ENCODE results near the gene B4GALT3. TPM values are rescaled to one million over a fixed set of nuclear protein-coding genes. Genes with fewer than 3 reads are reported as not detected.
A peak's percentile ranks its signal among the peaks of the same experiment; 100 is the strongest.

B4GALT3 gene
- polyA plus RNA-seq, 1 donor from 2014 or later, result 43.7 TPM

DNA sequence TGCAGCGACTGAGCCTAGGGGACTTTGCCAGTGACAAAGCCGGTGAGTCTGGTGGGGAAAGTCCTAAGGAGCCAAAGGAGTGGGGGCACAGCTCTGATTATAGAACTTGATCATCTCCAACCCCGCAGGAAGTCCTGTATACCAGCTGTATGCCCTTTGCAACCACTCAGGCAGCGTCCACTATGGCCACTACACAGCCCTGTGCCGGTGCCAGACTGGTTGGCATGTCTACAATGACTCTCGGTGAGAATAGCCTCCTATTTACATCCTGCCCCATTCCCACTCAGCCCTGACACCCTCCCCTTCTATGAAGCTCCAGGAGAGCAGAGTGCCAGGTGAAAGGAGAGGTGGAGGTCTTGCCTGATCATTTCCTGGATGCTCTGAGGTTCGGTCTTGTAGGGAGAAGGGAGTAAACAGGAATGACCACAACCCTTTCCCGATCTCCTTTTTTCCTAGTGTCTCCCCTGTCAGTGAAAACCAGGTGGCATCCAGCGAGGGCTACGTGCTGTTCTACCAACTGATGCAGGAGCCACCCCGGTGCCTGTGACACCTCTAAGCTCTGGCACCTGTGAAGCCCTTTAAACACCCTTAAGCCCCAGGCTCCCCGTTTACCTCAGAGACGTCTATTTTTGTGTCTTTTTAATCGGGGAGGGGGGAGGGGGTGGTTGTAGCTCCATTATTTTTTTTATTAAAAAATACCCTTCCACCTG lies 12.3 kb downstream of the B4GALT3 start:
- H3K36me3 ChIP-seq (ENCODE audit: insufficient read depth, low read length), result no peaks in the 10 kb centered on the region
- H3K27me3 ChIP-seq (ENCODE audit: insufficient read depth, low read depth, low read length), result no peaks in the 10 kb centered on the region
- peak overlapping the region; percentile 96 for H3K4me3 ChIP-seq (ENCODE audit: low read length)
- H3K9me2 ChIP-seq (ENCODE audit: insufficient read depth, low read length), result no peaks in the 10 kb centered on the region
- peak overlapping the region; percentile 72 for H3K4me2 ChIP-seq (ENCODE audit: low read length)
- no peaks in the 10 kb centered on the region for H4K20me1 ChIP-seq (ENCODE audit: insufficient read depth)
- peak overlapping the region; percentile 79 for H3K9ac ChIP-seq (ENCODE audit: low read length)
- H3F3A ChIP-seq (ENCODE audit: insufficient read depth, low read length, poor library complexity, severe bottlenecking), result no peaks in the 10 kb centered on the region
- H3K79me2 ChIP-seq (replicated peaks; ENCODE audit: insufficient read depth, low read length), result peaks cover 7% of the 10 kb centered on the region
- no peaks in the 10 kb centered on the region for H3K9me3 ChIP-seq (ENCODE audit: low read length)
- no peak for TF ChIP-seq POLR2AphosphoS5 (IDR thresholded peaks at IDR 0.05)
- TF ChIP-seq MXI1 (conservative IDR thresholded peaks at IDR 0.05; ENCODE audit: poor library complexity, severe bottlenecking), result no peak
- TF ChIP-seq EP300 (conservative IDR thresholded peaks at IDR 0.05; ENCODE audit: poor library complexity, severe bottlenecking), result no peak
- TF ChIP-seq REST (IDR thresholded peaks at IDR 0.05; ENCODE audit: borderline replicate concordance), result no peak
- no peak for TF ChIP-seq EZH2 (IDR thresholded peaks at IDR 0.05; ENCODE audit: borderline replicate concordance, insufficient read depth, low read length, poor library complexity, severe bottlenecking)
- no peak for TF ChIP-seq TAF1 (IDR thresholded peaks at IDR 0.05; ENCODE audit: low read depth)
- TF ChIP-seq SMC3 (conservative IDR thresholded peaks at IDR 0.05; ENCODE audit: poor library complexity), result no peak
- TF ChIP-seq CTCF (IDR thresholded peaks at IDR 0.05; ENCODE audit: poor library complexity, severe bottlenecking), result no peak
- TF ChIP-seq RAD21 (conservative IDR thresholded peaks at IDR 0.05), result no peak
- H3K27ac ChIP-seq (ENCODE audit: low read length), result peak overlapping the region; percentile 84
- H2AFZ ChIP-seq (ENCODE audit: low read depth, low read length), result no peak overlapping the region

DNA sequence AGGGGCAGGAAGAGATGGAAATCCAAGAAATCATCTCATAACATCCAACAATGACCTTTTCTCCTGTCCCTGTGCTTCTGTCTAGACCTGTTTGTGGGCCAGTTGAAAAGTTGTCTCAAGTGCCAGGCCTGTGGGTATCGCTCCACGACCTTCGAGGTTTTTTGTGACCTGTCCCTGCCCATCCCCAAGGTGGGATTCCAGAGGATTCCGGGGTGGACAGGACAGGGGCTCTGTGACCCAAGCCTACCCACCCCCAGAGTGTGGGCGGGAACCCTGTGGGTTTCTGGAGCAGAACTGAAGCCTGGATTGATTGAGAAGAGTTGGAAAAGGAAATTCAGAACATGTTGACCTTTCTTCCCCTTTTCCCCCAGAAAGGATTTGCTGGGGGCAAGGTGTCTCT lies 13.5 kb downstream of the B4GALT3 start:
- H3K27me3 ChIP-seq (ENCODE audit: insufficient read depth, low read depth, low read length), result no peaks in the 10 kb centered on the region
- H3K9me3 ChIP-seq (ENCODE audit: low read length), result no peaks in the 10 kb centered on the region
- no peak overlapping the region for H3K27ac ChIP-seq (ENCODE audit: low read length)
- H3K4me2 ChIP-seq (ENCODE audit: low read length), result no peak overlapping the region
- no peak for TF ChIP-seq MXI1 (conservative IDR thresholded peaks at IDR 0.05; ENCODE audit: poor library complexity, severe bottlenecking)
- no peak for TF ChIP-seq CTCF (IDR thresholded peaks at IDR 0.05; ENCODE audit: poor library complexity, severe bottlenecking)
- TF ChIP-seq EP300 (conservative IDR thresholded peaks at IDR 0.05; ENCODE audit: poor library complexity, severe bottlenecking), result no peak
- no peak for TF ChIP-seq EZH2 (IDR thresholded peaks at IDR 0.05; ENCODE audit: borderline replicate concordance, insufficient read depth, low read length, poor library complexity, severe bottlenecking)
- no peak for TF ChIP-seq SMC3 (conservative IDR thresholded peaks at IDR 0.05; ENCODE audit: poor library complexity)
- TF ChIP-seq RAD21 (conservative IDR thresholded peaks at IDR 0.05), result no peak
- no peak for TF ChIP-seq TAF1 (IDR thresholded peaks at IDR 0.05; ENCODE audit: low read depth)
- no peak for TF ChIP-seq REST (IDR thresholded peaks at IDR 0.05; ENCODE audit: borderline replicate concordance)
- TF ChIP-seq POLR2AphosphoS5 (IDR thresholded peaks at IDR 0.05), result no peak
- H3K79me2 ChIP-seq (replicated peaks; ENCODE audit: insufficient read depth, low read length), result peaks cover 11% of the 10 kb centered on the region
- H3K9me2 ChIP-seq (ENCODE audit: insufficient read depth, low read length), result no peaks in the 10 kb centered on the region
- H3F3A ChIP-seq (ENCODE audit: insufficient read depth, low read length, poor library complexity, severe bottlenecking), result no peaks in the 10 kb centered on the region
- no peaks in the 10 kb centered on the region for H4K20me1 ChIP-seq (ENCODE audit: insufficient read depth)
- H2AFZ ChIP-seq (ENCODE audit: low read depth, low read length), result no peak overlapping the region
- no peak overlapping the region for H3K9ac ChIP-seq (ENCODE audit: low read length)
- H3K4me3 ChIP-seq (ENCODE audit: low read length), result no peak overlapping the region
- no peaks in the 10 kb centered on the region for H3K36me3 ChIP-seq (ENCODE audit: insufficient read depth, low read length)
